Loucy (cell line): ENCODE measurements around the gene CDH8.

ENCODE experiments used
- CTCF ChIP-seq: fragments of 200-600 bp; sonication (generic); conservative IDR thresholded peaks from 2 replicates; pipeline ENCODE4 v1.5.1; 2014; ENCODE audit warnings: mild to moderate bottlenecking, antibody characterized with exemption, low read length
- EZH2phosphoT487 ChIP-seq: fragments of 200-600 bp; IDR thresholded peaks from 2 replicates; pipeline ENCODE4 v1.6.1; 2018; ENCODE audit warnings: antibody characterized with exemption, mild to moderate bottlenecking, moderate library complexity, borderline replicate concordance

GRCh38 chr16:61929776-61930175, 106.5 kb downstream of the CDH8 start:
- no peak for TF ChIP-seq CTCF
- no peak for TF ChIP-seq EZH2phosphoT487
